DND-41 (cell line): Measurements from ENCODE around the gene CYP19A1.

ENCODE experiments used
- CTCF ChIP-seq: IDR thresholded peaks from 2 replicates; pipeline ENCODE4 v1.5.1; 2012; ENCODE audit warnings: borderline replicate concordance, low read length, moderate library complexity, mild to moderate bottlenecking; ENCODE audit not compliant: poor library complexity, severe bottlenecking; ENCODE audit errors: extremely low read depth
- EZH2 ChIP-seq: IDR thresholded peaks from 3 replicates; pipeline ENCODE4 v1.6.1; 2012; ENCODE audit warnings: borderline replicate concordance, low read depth, mild to moderate bottlenecking, moderate library complexity, low read length, inconsistent platforms; ENCODE audit not compliant: severe bottlenecking

- TF ChIP-seq CTCF (no peak), EZH2 (no peak)
These were observed 120.0 kb downstream of the CYP19A1 start for GRCh38 chr15:51218299-51218938.
